MCF 10A (cell line): Measurements from ENCODE around the gene ODC1. TPM values are rescaled to one million over a fixed set of nuclear protein-coding genes. Genes with fewer than 3 reads are reported as not detected.

Source experiments
- BruUV-seq: library from RNA; stranded (reverse); fragments of 400-500 nt; replicated peaks from 2 replicates; lab custom pipeline; 2021; lab: Mats Ljungman, UMichigan
- CTCF ChIA-PET: fragments of 300-600 bp; sonication (Branson Sonifier 250); formaldehyde crosslinking; extraction: SDS; loops from one replicate; lab custom pipeline; 2021; ENCODE audit warnings: antibody characterized with exemption, inconsistent platforms; lab: Yijun Ruan, JAX
- POLR2A ChIA-PET: fragments of 300-600, 350-650 bp; sonication (Branson Sonifier 250); formaldehyde crosslinking; extraction: SDS; loops from one replicate; lab custom pipeline; 2020; ENCODE audit warnings: antibody characterized with exemption, inconsistent platforms; lab: Yijun Ruan, JAX
- DNase-seq: peaks from one replicate; pipeline ENCODE4 v3.0.0-alpha.2; 2018; ENCODE audit not compliant: unreplicated experiment
- H3K27ac Mint-ChIP-seq: one replicate; pipeline ENCODE4 v1.8.0; 2022; ENCODE audit warnings: mild to moderate bottlenecking, low read depth, mixed read lengths; ENCODE audit not compliant: unreplicated experiment
- H3K27me3 Mint-ChIP-seq: one replicate; pipeline ENCODE4 v1.8.0; 2022; ENCODE audit warnings: mixed read lengths; ENCODE audit not compliant: insufficient read depth, unreplicated experiment
- H3K36me3 Mint-ChIP-seq: one replicate; pipeline ENCODE4 v1.8.0; 2022; ENCODE audit warnings: mild to moderate bottlenecking, moderate library complexity, mixed read lengths; ENCODE audit not compliant: insufficient read depth, unreplicated experiment
- H3K4me1 Mint-ChIP-seq: one replicate; pipeline ENCODE4 v1.8.0; 2022; ENCODE audit warnings: mixed read lengths; ENCODE audit not compliant: insufficient read depth, unreplicated experiment
- H3K4me3 Mint-ChIP-seq: one replicate; pipeline ENCODE4 v1.8.0; 2022; ENCODE audit warnings: mild to moderate bottlenecking, moderate library complexity, mixed read lengths; ENCODE audit not compliant: unreplicated experiment
- H3K9me3 Mint-ChIP-seq: one replicate; pipeline ENCODE4 v1.8.0; 2022; ENCODE audit warnings: mixed read lengths; ENCODE audit not compliant: unreplicated experiment
- intact Hi-C: fragments of 100-400 bp; cut with micrococcal nuclease; formaldehyde crosslinking; loops from 2 replicates; pipeline ENCODE4 v1.14.1; 2022
- total RNA-seq: library from RNA; stranded (reverse); gene quantifications from 2 replicates; pipeline ENCODE4 v1.2.3, GENCODE V29; 2022
- TF ChIP-seq, protein P1 (sequence below): fragments of 200-600 bp; IDR thresholded peaks from one replicate; pipeline ENCODE4 v1.8.0; 2022; ENCODE audit warnings: antibody characterized with exemption, mild to moderate bottlenecking; ENCODE audit not compliant: unreplicated experiment

Gene ODC1
- total RNA-seq, 1 experiment from 2014 or later: 341 TPM

DNA sequence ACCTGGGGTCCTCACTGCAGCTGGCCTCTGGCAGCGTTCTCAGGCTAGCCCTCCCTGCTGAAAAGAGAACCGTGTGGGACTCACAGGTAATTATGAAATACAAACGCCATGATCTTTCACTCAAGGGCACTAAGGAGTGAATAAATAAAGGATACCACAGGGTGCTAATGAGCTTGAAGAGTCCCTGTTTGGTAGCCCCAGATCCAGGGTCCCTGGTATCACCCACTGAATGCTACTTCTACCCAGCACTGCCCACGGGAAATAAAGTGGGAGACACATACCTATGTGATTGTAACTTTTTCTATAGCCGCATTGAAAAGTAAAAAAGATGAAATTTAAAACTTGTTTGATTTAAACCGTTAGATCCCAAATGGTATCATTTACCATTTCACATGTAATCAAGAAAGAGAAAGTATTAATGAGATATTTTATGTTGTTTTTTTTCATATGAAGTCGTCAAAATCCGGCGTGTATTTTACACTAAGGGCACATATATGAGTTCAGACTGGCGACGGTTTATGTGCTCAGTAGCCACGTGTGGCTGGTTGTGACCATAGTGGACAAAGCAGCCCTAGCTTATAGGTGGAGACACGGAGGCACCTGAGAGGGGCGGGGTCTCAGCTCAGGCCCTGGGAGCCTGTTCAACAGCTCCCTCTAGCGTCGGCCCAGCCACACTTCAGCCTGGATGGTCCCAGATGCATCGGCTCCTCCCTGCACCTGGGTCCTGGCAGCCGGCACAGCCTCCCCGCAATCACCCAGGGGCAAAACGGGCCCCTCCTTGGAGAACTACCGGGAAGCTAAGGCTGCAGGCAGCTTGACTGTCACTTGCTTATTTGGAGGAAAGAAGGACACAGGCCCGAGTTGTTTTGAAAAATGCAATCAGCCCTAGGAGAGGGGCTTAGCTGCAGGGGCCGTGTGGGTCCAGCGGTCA is 39.2 kb downstream of the ODC1 start:
- H3K27me3 Mint-ChIP-seq: no peaks in the 10 kb centered on the region
- peak; percentile 90 for DNase-seq
- H3K27ac Mint-ChIP-seq: peak overlapping the region; percentile 72
- no peaks in the 10 kb centered on the region for H3K9me3 Mint-ChIP-seq
- H3K4me1 Mint-ChIP-seq: peaks cover 53% of the 10 kb centered on the region
- TF ChIP-seq, protein P1, sequence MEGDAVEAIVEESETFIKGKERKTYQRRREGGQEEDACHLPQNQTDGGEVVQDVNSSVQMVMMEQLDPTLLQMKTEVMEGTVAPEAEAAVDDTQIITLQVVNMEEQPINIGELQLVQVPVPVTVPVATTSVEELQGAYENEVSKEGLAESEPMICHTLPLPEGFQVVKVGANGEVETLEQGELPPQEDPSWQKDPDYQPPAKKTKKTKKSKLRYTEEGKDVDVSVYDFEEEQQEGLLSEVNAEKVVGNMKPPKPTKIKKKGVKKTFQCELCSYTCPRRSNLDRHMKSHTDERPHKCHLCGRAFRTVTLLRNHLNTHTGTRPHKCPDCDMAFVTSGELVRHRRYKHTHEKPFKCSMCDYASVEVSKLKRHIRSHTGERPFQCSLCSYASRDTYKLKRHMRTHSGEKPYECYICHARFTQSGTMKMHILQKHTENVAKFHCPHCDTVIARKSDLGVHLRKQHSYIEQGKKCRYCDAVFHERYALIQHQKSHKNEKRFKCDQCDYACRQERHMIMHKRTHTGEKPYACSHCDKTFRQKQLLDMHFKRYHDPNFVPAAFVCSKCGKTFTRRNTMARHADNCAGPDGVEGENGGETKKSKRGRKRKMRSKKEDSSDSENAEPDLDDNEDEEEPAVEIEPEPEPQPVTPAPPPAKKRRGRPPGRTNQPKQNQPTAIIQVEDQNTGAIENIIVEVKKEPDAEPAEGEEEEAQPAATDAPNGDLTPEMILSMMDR: peak; percentile 97
- peak overlapping the region; percentile 58 for H3K4me3 Mint-ChIP-seq
- BruUV-seq: TSS peak; percentile 88
- H3K36me3 Mint-ChIP-seq: peaks cover 75% of the 10 kb centered on the region
- CTCF ChIA-PET: interaction anchor here (0.6 to 6.7 kb wide), 66 partner anchors 11 to 1673 kb away, joined by 3 to 126 read pairs (median 6); partner anchors contain the start of genes HPCAL1, ODC1 and RRM2
- intact Hi-C loops: loop anchor here (1.0 to 5.0 kb wide), 5 partner anchors 105 to 337 kb away; no protein-coding TSS in a partner anchor
- POLR2A ChIA-PET: interaction anchor here (0.8 to 4.0 kb wide), 23 partner anchors 16 to 336 kb away, joined by 3 to 58 read pairs (median 6); partner anchors contain the start of genes HPCAL1 and ODC1

DNA sequence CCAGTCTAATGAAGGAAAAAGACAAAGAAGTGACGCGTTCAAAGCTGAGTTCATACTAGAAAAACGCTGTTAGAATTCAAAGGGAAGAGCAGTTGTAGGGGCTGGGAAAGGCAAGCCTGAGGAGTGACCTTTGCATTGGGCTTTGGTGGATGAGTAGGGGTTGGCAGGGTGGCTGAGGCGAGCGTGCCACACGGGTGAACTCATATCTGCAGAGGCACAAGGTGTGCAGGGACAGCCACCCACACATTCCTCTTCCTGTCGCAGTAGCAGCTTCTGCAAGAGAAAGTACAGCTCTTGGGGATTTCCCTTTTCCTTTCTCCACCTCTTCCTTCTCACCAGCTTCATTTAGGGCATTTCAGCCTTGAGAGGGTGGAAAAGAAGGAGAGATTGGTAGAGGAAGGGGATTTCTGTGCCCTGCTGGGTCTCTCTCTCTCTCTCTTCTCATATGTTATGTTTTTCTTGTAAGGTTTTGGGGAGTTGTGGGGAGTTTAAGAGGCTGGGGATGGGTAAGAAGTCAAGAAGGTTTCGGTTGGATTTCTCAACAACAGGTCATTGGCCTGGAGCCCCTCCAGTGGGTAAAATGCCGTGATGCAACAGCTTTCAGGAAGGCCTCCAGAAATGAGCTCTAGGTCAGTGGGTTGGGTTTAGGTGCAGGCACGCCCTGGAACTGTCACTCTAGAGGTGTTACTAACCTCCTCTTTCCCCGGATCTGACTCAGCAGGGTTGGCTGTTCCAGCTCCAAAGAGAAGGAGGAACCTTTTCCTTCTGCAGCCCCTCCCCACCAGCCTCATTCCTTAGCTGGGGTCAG is 40.1 kb downstream of the ODC1 start:
- peaks cover 53% of the 10 kb centered on the region for H3K4me1 Mint-ChIP-seq
- peak overlapping the region; percentile 58 for H3K4me3 Mint-ChIP-seq
- H3K27ac Mint-ChIP-seq: peak overlapping the region; percentile 72
- intact Hi-C loops: loop anchor here (5.0 kb wide), 1 partner anchor 266 kb away; no protein-coding TSS in a partner anchor
- TF ChIP-seq, protein P1: no peak
- H3K27me3 Mint-ChIP-seq: no peaks in the 10 kb centered on the region
- H3K9me3 Mint-ChIP-seq: no peaks in the 10 kb centered on the region
- peak; percentile 99 for DNase-seq
- ChIA-PET POLR2A (interaction anchor here (0.6 to 4.0 kb wide), 23 partner anchors 15 to 873 kb away, joined by 3 to 58 read pairs (median 6); partner anchors contain the start of genes HPCAL1 and ODC1), CTCF (interaction anchor here (0.6 to 6.7 kb wide), 35 partner anchors 12 to 1672 kb away, joined by 3 to 126 read pairs (median 8); partner anchors contain the start of genes HPCAL1, ODC1 and RRM2)
- H3K36me3 Mint-ChIP-seq: peaks cover 79% of the 10 kb centered on the region
- BruUV-seq: no TSS peak

DNA sequence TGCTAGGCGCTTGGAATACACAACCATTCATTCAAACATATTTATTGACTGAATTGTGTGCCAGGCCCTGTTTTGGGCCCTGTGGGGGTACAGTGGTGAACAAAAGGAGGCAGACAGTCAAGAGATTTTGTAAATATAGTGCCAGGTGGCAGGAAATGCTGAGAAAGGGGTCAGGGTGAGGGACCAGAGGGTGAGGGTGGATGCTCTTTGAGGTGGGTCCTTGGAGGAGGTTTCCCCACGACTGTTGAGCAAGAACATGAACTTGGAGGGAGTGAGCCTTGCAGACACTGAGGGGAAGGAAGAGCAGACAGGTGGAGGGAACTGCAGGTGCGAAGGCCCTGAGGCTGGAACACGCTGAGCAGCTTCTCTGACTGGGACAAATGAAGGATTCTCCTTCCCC is 40.7 kb downstream of the ODC1 start:
- CTCF ChIA-PET: interaction anchor here (0.6 to 6.7 kb wide), 15 partner anchors 12 to 610 kb away, joined by 3 to 126 read pairs (median 15); partner anchors contain the start of genes HPCAL1 and RRM2
- intact Hi-C loops: loop anchor here (5.0 kb wide), 1 partner anchor 265 kb away; no protein-coding TSS in a partner anchor

More for the DNA sequence above, 40.7 kb downstream of the ODC1 start:
- Mint-ChIP-seq H3K4me3 (peak overlapping the region; percentile 58), H3K9me3 (no peaks in the 10 kb centered on the region), H3K36me3 (peaks cover 82% of the 10 kb centered on the region), H3K27ac (peak overlapping the region; percentile 72), H3K27me3 (no peaks in the 10 kb centered on the region), H3K4me1 (peaks cover 53% of the 10 kb centered on the region)
- TF ChIP-seq, protein P1: no peak
- BruUV-seq: no TSS peak
- POLR2A ChIA-PET: interaction anchor here (0.6 to 4.0 kb wide), 17 partner anchors 14 to 872 kb away, joined by 3 to 58 read pairs (median 7); partner anchors contain the start of genes HPCAL1 and ODC1
- no peak for DNase-seq
